SK-N-SH (cell line): ENCODE results near the gene FKBP11. TPM values are rescaled to one million over a fixed set of nuclear protein-coding genes. Genes with fewer than 3 reads are reported as not detected.

Source experiments
- CTCF ChIA-PET: fragments of 300-600, 350-600 bp; formaldehyde crosslinking; extraction: SDS; loops from one replicate; lab custom pipeline; 2021; lab: Yijun Ruan, JAX
- POLR2A ChIA-PET: fragments of 350-600 bp; sonication (Branson Sonifier 250); formaldehyde crosslinking; extraction: SDS; loops from one replicate; lab custom pipeline; 2020; ENCODE audit warnings: antibody characterized with exemption, inconsistent platforms; lab: Yijun Ruan, JAX
- DNase-seq: peaks from one replicate; pipeline ENCODE4 v3.0.0; 2012
- H2AFZ ChIP-seq: fragments of 200-600 bp; sonication (generic); 2 replicates; pipeline ENCODE4 v1.8.1; 2016; ENCODE audit warnings: antibody characterized with exemption, mild to moderate bottlenecking, low read depth
- H3F3A ChIP-seq: fragments of 200-600 bp; sonication (generic); replicated peaks from 2 replicates; pipeline ENCODE3; 2016; ENCODE audit warnings: antibody characterized with exemption, mild to moderate bottlenecking; ENCODE audit not compliant: insufficient read depth
- H3K27ac ChIP-seq, 2 experiments: fragments of 200-500 bp in 1 of 2; fragments of 200-600 bp in 1 of 2; sonication (Bioruptor generic) in 1 of 2; sonication (generic), shearing (Covaris generic) in 1 of 2; 2 replicates each; pipeline versions ENCODE4 v1.5.1 to v1.6.1; 2014 to 2016; ENCODE audit warnings: low read depth in 2 of 2, inconsistent platforms in 1 of 2, low read length in 1 of 2, mild to moderate bottlenecking in 1 of 2, mixed read lengths in 1 of 2
- H3K27me3 ChIP-seq: fragments of 200-600 bp; sonication (generic), shearing (Covaris generic); 2 replicates; pipeline ENCODE4 v1.6.1; 2016; ENCODE audit warnings: mixed run types; ENCODE audit not compliant: insufficient read depth
- H3K36me3 ChIP-seq, 2 experiments: fragments of 200-500 bp in 1 of 2; fragments of 200-600 bp in 1 of 2; sonication (Bioruptor generic) in 1 of 2; sonication (generic) in 1 of 2; replicated peaks in 1 of 2; 2 replicates each; pipeline versions ENCODE3 to v1.5.1; 2014 to 2016; ENCODE audit warnings: low read length in 1 of 2, mild to moderate bottlenecking in 1 of 2; ENCODE audit not compliant: insufficient read depth in 2 of 2, control insufficient read depth in 1 of 2
- H3K4me1 ChIP-seq, 2 experiments: fragments of 200-500 bp in 1 of 2; fragments of 200-600 bp in 1 of 2; sonication (Bioruptor generic) in 1 of 2; sonication (generic), shearing (Covaris generic) in 1 of 2; 2 replicates each; pipeline versions ENCODE4 v1.5.1 to v1.6.1; 2014 to 2016; ENCODE audit warnings: low read depth in 1 of 2, low read length in 1 of 2, mixed run types in 1 of 2; ENCODE audit not compliant: insufficient read depth in 2 of 2, control insufficient read depth in 1 of 2
- H3K4me2 ChIP-seq: fragments of 200-600 bp; sonication (generic), shearing (Covaris generic); 2 replicates; pipeline ENCODE4 v1.6.1; 2017; ENCODE audit warnings: mixed run types
- H3K4me3 ChIP-seq, 2 experiments: fragments of 200-500 bp in 1 of 2; fragments of 200-600 bp in 1 of 2; sonication (Bioruptor generic) in 1 of 2; sonication (generic), shearing (Covaris generic) in 1 of 2; 2 replicates each; pipeline versions ENCODE4 v1.5.1 to v1.8.1; 2014 to 2016; ENCODE audit warnings: low read depth in 2 of 2, inconsistent platforms in 1 of 2, low read length in 1 of 2, mild to moderate bottlenecking in 1 of 2, mixed read lengths in 1 of 2, moderate library complexity in 1 of 2
- H3K79me2 ChIP-seq: fragments of 200-600 bp; sonication (generic); 2 replicates; pipeline ENCODE4 v1.8.1; 2017; ENCODE audit warnings: mild to moderate bottlenecking; ENCODE audit not compliant: insufficient read depth
- H3K9ac ChIP-seq: fragments of 200-600 bp; sonication (generic); 2 replicates; pipeline ENCODE4 v1.6.1; 2017; ENCODE audit warnings: mixed run types
- H3K9me2 ChIP-seq: fragments of 200-600 bp; sonication (generic); 2 replicates; pipeline ENCODE4 v1.6.1; 2017; ENCODE audit warnings: mixed run types
- H3K9me3 ChIP-seq: fragments of 200-600 bp; sonication (generic); 2 replicates; pipeline ENCODE4 v1.6.1; 2017; ENCODE audit warnings: mixed run types, mild to moderate bottlenecking, moderate library complexity
- H4K20me1 ChIP-seq: fragments of 200-600 bp; sonication (generic); 2 replicates; pipeline ENCODE4 v1.6.1; 2017; ENCODE audit warnings: mild to moderate bottlenecking, mixed run types; ENCODE audit not compliant: insufficient read depth
- CTCF ChIP-seq: fragments of 200-600 bp; sonication (generic); IDR thresholded peaks from 2 replicates; pipeline ENCODE4 v1.6.1; 2017; ENCODE audit warnings: antibody characterized with exemption, mild to moderate bottlenecking, moderate library complexity
- EP300 ChIP-seq, 2 experiments: IDR thresholded peaks; 2 replicates each; pipeline versions ENCODE4 v1.4.0 to v1.6.1; 2012; ENCODE audit warnings: borderline replicate concordance in 1 of 2, low read depth in 1 of 2, low read length in 1 of 2
- EZH2phosphoT487 ChIP-seq: fragments of 200-600 bp; sonication (generic); IDR thresholded peaks from 2 replicates; pipeline ENCODE4 v1.6.1; 2017; ENCODE audit warnings: low read depth, mixed run types, mild to moderate bottlenecking, antibody characterized with exemption, moderate library complexity, borderline replicate concordance
- FOXJ3 ChIP-seq: sonication (generic); formaldehyde crosslinking; IDR thresholded peaks from 2 replicates; pipeline ENCODE4 v1.5.1; 2020; ENCODE audit warnings: mild to moderate bottlenecking, missing genetic modification reagents
- GABPA ChIP-seq: IDR thresholded peaks from 2 replicates; pipeline ENCODE4 v1.4.0; 2012; ENCODE audit warnings: low read depth, mild to moderate bottlenecking
- GATA2 ChIP-seq: sonication (generic); formaldehyde crosslinking; IDR thresholded peaks from 2 replicates; pipeline ENCODE4 v1.5.0; 2020; ENCODE audit warnings: mild to moderate bottlenecking, missing genetic modification reagents
- JUND ChIP-seq: IDR thresholded peaks from 2 replicates; pipeline ENCODE4 v1.4.0; 2012
- MAX ChIP-seq: IDR thresholded peaks from 2 replicates; pipeline ENCODE4 v1.4.0; 2012; ENCODE audit warnings: low read depth
- MXI1 ChIP-seq: IDR thresholded peaks from 2 replicates; pipeline ENCODE4 v1.6.1; 2012; ENCODE audit warnings: mild to moderate bottlenecking, low read depth, low read length, improper control_type of control experiment
- NFIC ChIP-seq: IDR thresholded peaks from 2 replicates; pipeline ENCODE4 v1.4.0; 2012; ENCODE audit warnings: borderline replicate concordance
- POLR2AphosphoS5 ChIP-seq: IDR thresholded peaks from 2 replicates; pipeline ENCODE4 v1.6.1; 2012; ENCODE audit warnings: low read depth, low read length
- RAD21 ChIP-seq: IDR thresholded peaks from 2 replicates; pipeline ENCODE4 v1.6.1; 2012; ENCODE audit warnings: mild to moderate bottlenecking, low read length
- RXRA ChIP-seq: IDR thresholded peaks from 2 replicates; pipeline ENCODE4 v1.4.0; 2012; ENCODE audit warnings: low read depth, mild to moderate bottlenecking, borderline replicate concordance
- SMC3 ChIP-seq: IDR thresholded peaks from 2 replicates; pipeline ENCODE4 v1.6.1; 2012; ENCODE audit warnings: low read depth, low read length, improper control_type of control experiment
- TAF1 ChIP-seq: IDR thresholded peaks from 2 replicates; pipeline ENCODE4 v1.6.1; 2012; ENCODE audit warnings: low read depth, mild to moderate bottlenecking, low read length, moderate library complexity, borderline replicate concordance
- TCF12 ChIP-seq: IDR thresholded peaks from 2 replicates; pipeline ENCODE4 v1.4.0; 2012
- TEAD4 ChIP-seq: IDR thresholded peaks from 2 replicates; pipeline ENCODE4 v1.4.0; 2012; ENCODE audit warnings: mild to moderate bottlenecking, borderline replicate concordance; ENCODE audit not compliant: insufficient read depth
- USF1 ChIP-seq: IDR thresholded peaks from 2 replicates; pipeline ENCODE4 v1.4.0; 2012; ENCODE audit warnings: low read depth, borderline replicate concordance
- whole genome bisulfite sequencing: methylation state at CpG from one replicate; pipeline ENCODE4 v1.1.6; 2017; ENCODE audit warnings: low lambda C conversion rate; 5-methylcytosine and 5-hydroxymethylcytosine counted together
- polyA plus RNA-seq, 3 experiments: library from polyadenylated mRNA; depleted of rRNA; stranded (reverse); fragments of >200 nt; gene quantifications; 2 replicates each; pipeline ENCODE4 v1.2.3, GENCODE V29; 2012
- TF ChIP-seq, protein P1 (sequence below): fragments of 150-350 bp; IDR thresholded peaks from 2 replicates; pipeline ENCODE4 v1.6.1; 2016; ENCODE audit warnings: mild to moderate bottlenecking, low read depth, low read length

The FKBP11 gene
- polyA plus RNA-seq, 1 of the 3 experiments (the other 2 are of a cell fraction), result 28.5 TPM

- Histone ChIP-seq H3K9me3 (no peaks in the 10 kb centered on the region), H3K27ac (no peak overlapping the region), H3K4me3 (no peak overlapping the region), H3K4me2 (no peak overlapping the region), H3F3A (peaks cover 15% of the 10 kb centered on the region), H3K79me2 (peaks cover 13% of the 10 kb centered on the region; the same call in 1 of the 2 replicates), H3K9me2 (no peaks in the 10 kb centered on the region)
- CTCF ChIA-PET, result interaction anchor here (1.0 to 3.9 kb wide), 5 partner anchors 9 to 74 kb away, joined by 5 to 22 read pairs (median 6); partner anchors contain the start of gene WNT1
- 99% methylated on average over 2 of the region's 2 CpGs for WGBS
- no peak for TF ChIP-seq NFIC
- no peak for TF ChIP-seq POLR2AphosphoS5
- TF ChIP-seq RXRA, result no peak
- no peak for TF ChIP-seq FOXJ3
- TF ChIP-seq EP300 (IDR thresholded peaks at IDR 0.05; ENCODE audit: borderline replicate concordance in 1 of 2, low read depth in 1 of 2, low read length in 1 of 2), result no peak
- TF ChIP-seq USF1, result no peak
- TF ChIP-seq GABPA, result no peak
- TF ChIP-seq TAF1, result no peak
- TF ChIP-seq TCF12, result no peak
- TF ChIP-seq GATA2 (CRISPR knock-in tag), result no peak
- TF ChIP-seq, all 33 proteins: peak for 0
- Histone ChIP-seq H3K36me3 (peaks cover 36 to 42% of the 10 kb centered on the region in 2 experiments), H3K9ac (no peak overlapping the region), H3K4me1 (no peaks in the 10 kb centered on the region; a peak in 1 of 4 replicates), H3K27me3 (no peaks in the 10 kb centered on the region), H2AFZ (no peak overlapping the region), H4K20me1 (0 out of 2 replicates have a peak, but pooled peaks cover 4% of the 10 kb centered on the region)
- POLR2A ChIA-PET, result no interaction called here
- no peak for DNase-seq
Observed at GRCh38 chr12:48927261-48927660, 2.0 kb upstream of the FKBP11 start.

- ChIA-PET POLR2A (no interaction called here), CTCF (interaction anchor here (0.7 to 3.9 kb wide), 20 partner anchors 11 to 120 kb away, joined by 3 to 29 read pairs (median 4); partner anchors contain the start of genes ARF3, WNT1 and WNT10B)
- no peaks in the 10 kb centered on the region for H3K9me2 ChIP-seq
- peak overlapping the region; percentile 48; the same call in 1 of the 2 replicates for H3K9ac ChIP-seq
- H3K36me3 ChIP-seq, result peaks cover 34 to 35% of the 10 kb centered on the region in 2 experiments
- peak overlapping the region; percentile 52 to 57; a peak in 3 of 4 replicates for H3K4me3 ChIP-seq
- H3K27me3 ChIP-seq, result no peaks in the 10 kb centered on the region
- no peaks in the 10 kb centered on the region for H3K9me3 ChIP-seq
- TF ChIP-seq SMC3 (peak; percentile 22; the same call in 1 of the 2 replicates), USF1 (peak; percentile 26; the same call in 1 of the 2 replicates), CTCF (peak; percentile 36), EZH2phosphoT487 (no peak), RAD21 (peak; percentile 44), GABPA (no peak), JUND (no peak), TEAD4 (no peak), MXI1 (peak; percentile 66), MAX (0 out of 2 replicates have a peak, but pooled peaks have one; percentile 22)
- TF ChIP-seq, protein P1, sequence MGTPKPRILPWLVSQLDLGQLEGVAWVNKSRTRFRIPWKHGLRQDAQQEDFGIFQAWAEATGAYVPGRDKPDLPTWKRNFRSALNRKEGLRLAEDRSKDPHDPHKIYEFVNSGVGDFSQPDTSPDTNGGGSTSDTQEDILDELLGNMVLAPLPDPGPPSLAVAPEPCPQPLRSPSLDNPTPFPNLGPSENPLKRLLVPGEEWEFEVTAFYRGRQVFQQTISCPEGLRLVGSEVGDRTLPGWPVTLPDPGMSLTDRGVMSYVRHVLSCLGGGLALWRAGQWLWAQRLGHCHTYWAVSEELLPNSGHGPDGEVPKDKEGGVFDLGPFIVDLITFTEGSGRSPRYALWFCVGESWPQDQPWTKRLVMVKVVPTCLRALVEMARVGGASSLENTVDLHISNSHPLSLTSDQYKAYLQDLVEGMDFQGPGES, result no peak
- no peaks in the 10 kb centered on the region; a peak in 1 of 4 replicates for H3K4me1 ChIP-seq
- H3K79me2 ChIP-seq, result peaks cover 9% of the 10 kb centered on the region; the same call in 1 of the 2 replicates
- peak; percentile 77 for DNase-seq
- H2AFZ ChIP-seq, result peak overlapping the region; percentile 46; the same call in 1 of the 2 replicates
- H3F3A ChIP-seq, result peaks cover 12% of the 10 kb centered on the region
- H3K27ac ChIP-seq, result no peak overlapping the region
- H4K20me1 ChIP-seq, result no peaks in the 10 kb centered on the region
- WGBS, result 49% methylated on average over 40 of the region's 43 CpGs
- peak overlapping the region; percentile 61; the same call in 1 of the 2 replicates for H3K4me2 ChIP-seq
Observed at GRCh38 chr12:48924617-48925303, 532 bp downstream of the FKBP11 start.
